ENCODE results near the gene QKI. TPM values are rescaled to one million over a fixed set of nuclear protein-coding genes. Genes with fewer than 3 reads are reported as not detected.

QKI gene
- total and polyA plus RNA-seq, 2 donors (not counting 3 experiments of a cell fraction or from before 2014, with no cell fraction given), result 178 to 232 TPM

GRCh38 chr6:163417595-163417994 lies 3.1 kb downstream of the QKI start:
- Histone ChIP-seq H3K4me1 (ENCODE audit: control insufficient read depth, extremely low read depth, insufficient read depth, low read length) (peaks cover 34% of the 10 kb centered on the region), H3K9me1 (replicated peaks; ENCODE audit: control insufficient read depth, extremely low read depth, insufficient read depth, low read length) (no peaks in the 10 kb centered on the region), H3K9ac (replicated peaks; ENCODE audit: extremely low read depth, insufficient read depth, low read length) (peak overlapping the region; percentile 98), H2AFZ (ENCODE audit: low read depth, low read length) (no peak overlapping the region), H3K9me3 (replicated peaks; ENCODE audit: control insufficient read depth, insufficient read depth, low read length) (no peaks in the 10 kb centered on the region), H3K4me2 (ENCODE audit: insufficient read depth, low read length) (peak overlapping the region; percentile 98), H4K20me1 (replicated peaks; ENCODE audit: control insufficient read depth, extremely low read depth, insufficient read depth, low read length) (peaks cover 19% of the 10 kb centered on the region), H3K79me2 (ENCODE audit: control insufficient read depth, insufficient read depth, low read length) (peaks cover 77% of the 10 kb centered on the region), H3K36me3 (ENCODE audit: control insufficient read depth in 2 of 2, extremely low read depth in 1 of 2, insufficient read depth in 2 of 2, low read length in 2 of 2) (no peaks in the 10 kb centered on the region), H3K27me3 (ENCODE audit: control insufficient read depth in 2 of 2, insufficient read depth in 2 of 2, low read length in 2 of 2) (no peaks in the 10 kb centered on the region), H3K27ac (ENCODE audit: insufficient read depth, low read depth, low read length) (peak overlapping the region; percentile 71), H3K4me3 (replicated peaks in 1 of 3; ENCODE audit: insufficient read depth in 1 of 3, low read depth in 1 of 3, low read length in 3 of 3) (peak overlapping the region; percentile 24 to 94 (median 70))
- DNase-seq (ENCODE audit: low read depth, low spot score) (peak; percentile 81), FAIRE-seq (peak; percentile 72)
- ChIA-PET POLR2A (interaction anchor here (1.2 to 1.8 kb wide), 2 partner anchors 11 to 82 kb away, joined by 4 to 6 read pairs; no protein-coding TSS in a partner anchor), CTCF (interaction anchor here (1.0 to 3.6 kb wide), 15 partner anchors 8 to 1999 kb away, joined by 3 to 31 read pairs (median 5); no protein-coding TSS in a partner anchor)
- no TSS peak for BruUV-seq (replicated peaks)
- TF ChIP-seq EZH2 (IDR thresholded peaks at IDR 0.05; ENCODE audit: borderline replicate concordance, low read depth, low read length, severe bottlenecking) (no peak), POLR2A (IDR thresholded peaks at IDR 0.05; ENCODE audit: low read depth, low read length) (no peak), GATA2 (IDR thresholded peaks at IDR 0.05; ENCODE audit: insufficient read depth, insufficient read length, low read depth, low read length) (no peak), JUN (IDR thresholded peaks at IDR 0.05; ENCODE audit: borderline replicate concordance, insufficient read depth, insufficient read length, low read depth) (no peak), POLR2AphosphoS5 (IDR thresholded peaks at IDR 0.05; ENCODE audit: insufficient read depth, low read depth, low read length) (no peak), MYC (IDR thresholded peaks at IDR 0.05; ENCODE audit: low read depth, low read length) (no peak), FOS (IDR thresholded peaks at IDR 0.05; ENCODE audit: borderline replicate concordance, insufficient read depth, low read length) (no peak)
- TF ChIP-seq, protein P1, sequence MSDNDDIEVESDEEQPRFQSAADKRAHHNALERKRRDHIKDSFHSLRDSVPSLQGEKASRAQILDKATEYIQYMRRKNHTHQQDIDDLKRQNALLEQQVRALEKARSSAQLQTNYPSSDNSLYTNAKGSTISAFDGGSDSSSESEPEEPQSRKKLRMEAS (IDR thresholded peaks at IDR 0.05; ENCODE audit: insufficient read depth, insufficient read length), result no peak
- TF ChIP-seq, protein P2, sequence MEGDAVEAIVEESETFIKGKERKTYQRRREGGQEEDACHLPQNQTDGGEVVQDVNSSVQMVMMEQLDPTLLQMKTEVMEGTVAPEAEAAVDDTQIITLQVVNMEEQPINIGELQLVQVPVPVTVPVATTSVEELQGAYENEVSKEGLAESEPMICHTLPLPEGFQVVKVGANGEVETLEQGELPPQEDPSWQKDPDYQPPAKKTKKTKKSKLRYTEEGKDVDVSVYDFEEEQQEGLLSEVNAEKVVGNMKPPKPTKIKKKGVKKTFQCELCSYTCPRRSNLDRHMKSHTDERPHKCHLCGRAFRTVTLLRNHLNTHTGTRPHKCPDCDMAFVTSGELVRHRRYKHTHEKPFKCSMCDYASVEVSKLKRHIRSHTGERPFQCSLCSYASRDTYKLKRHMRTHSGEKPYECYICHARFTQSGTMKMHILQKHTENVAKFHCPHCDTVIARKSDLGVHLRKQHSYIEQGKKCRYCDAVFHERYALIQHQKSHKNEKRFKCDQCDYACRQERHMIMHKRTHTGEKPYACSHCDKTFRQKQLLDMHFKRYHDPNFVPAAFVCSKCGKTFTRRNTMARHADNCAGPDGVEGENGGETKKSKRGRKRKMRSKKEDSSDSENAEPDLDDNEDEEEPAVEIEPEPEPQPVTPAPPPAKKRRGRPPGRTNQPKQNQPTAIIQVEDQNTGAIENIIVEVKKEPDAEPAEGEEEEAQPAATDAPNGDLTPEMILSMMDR (IDR thresholded peaks at IDR 0.05; ENCODE audit: extremely low read depth in 1 of 2, insufficient read depth in 1 of 2, low read depth in 1 of 2, low read length in 2 of 2), result no peak
- dilution Hi-C loops (cut with MboI; ENCODE audit: extremely low pct_ligation_motif_present, low sequenced_read_pairs), result no loop called here
- intact Hi-C loops (cut with micrococcal nuclease), result loop anchor here (1.0 to 10.0 kb wide), 10 partner anchors 43 to 1630 kb away; partner anchors contain the start of genes PACRG and PRKN

Data from endothelial cell of umbilical vein (primary cell).